K562 (cell line): ENCODE results near the gene SACM1L. TPM values are rescaled to one million over a fixed set of nuclear protein-coding genes. Genes with fewer than 3 reads are reported as not detected.

Source experiments
- ATAC-seq: fragments of 200-7000 bp; cut with Tn5 transposase; 3 replicates; pipeline ENCODE4 v1.9.1; 2020; ENCODE audit warnings: moderate library complexity
- BruUV-seq: library from RNA; stranded (reverse); fragments of 400-500 nt; replicated peaks from 2 replicates; lab custom pipeline; 2021; lab: Mats Ljungman, UMichigan
- CTCF ChIA-PET: fragments of 300-600 bp; formaldehyde crosslinking; extraction: SDS; loops from one replicate; lab custom pipeline; 2021; ENCODE audit warnings: low intra/inter-chr PET ratio; lab: Yijun Ruan, JAX
- POLR2A ChIA-PET: fragments of 300-600, 350-650 bp; sonication (Branson Sonifier 250); formaldehyde crosslinking; extraction: SDS; loops from one replicate; lab custom pipeline; 2021; ENCODE audit warnings: antibody characterized with exemption, inconsistent platforms; lab: Yijun Ruan, JAX
- DNase-seq, 4 experiments: peaks; one replicate each; pipeline versions ENCODE4 v3.0.0 to v3.0.0-alpha.2; 2011 to 2018; ENCODE audit warnings: low spot score in 3 of 4, mixed read lengths in 3 of 4; ENCODE audit errors: extremely low read depth in 1 of 4
- FAIRE-seq: peaks from 2 replicates; lab custom pipeline; 2011; peaks lifted over from hg19 to GRCh38; lab: Jason Lieb, UNC
- H2AFZ ChIP-seq: 2 replicates; pipeline ENCODE4 v1.6.0; 2011; ENCODE audit warnings: low read depth, low read length, control low read depth, inconsistent platforms
- H3K27ac ChIP-seq: fragments of 200-600 bp; 3 replicates; pipeline ENCODE4 v1.8.0; 2011; ENCODE audit warnings: low read depth, mild to moderate bottlenecking, control low read depth, inconsistent platforms, low read length, moderate library complexity, mixed read lengths; ENCODE audit errors: extremely low read depth
- H3K27me3 ChIP-seq, 2 experiments: fragments of 300-600 bp in 1 of 2; 2 replicates in 1 of 2; 3 replicates in 1 of 2; pipeline versions ENCODE4 v1.6.0 to v1.8.0; 2011; ENCODE audit warnings: inconsistent platforms in 2 of 2, low read length in 2 of 2, mild to moderate bottlenecking in 1 of 2, mixed read lengths in 1 of 2, moderate library complexity in 1 of 2; ENCODE audit not compliant: control insufficient read depth in 2 of 2, insufficient read depth in 2 of 2
- H3K36me3 ChIP-seq: fragments of 300-600 bp; 3 replicates; pipeline ENCODE4 v1.8.0; 2011; ENCODE audit warnings: mild to moderate bottlenecking, low read length, inconsistent platforms; ENCODE audit not compliant: control insufficient read depth, insufficient read depth
- H3K4me1 ChIP-seq, 2 experiments: fragments of 200-600 bp in 1 of 2; replicated peaks in 1 of 2; 2 replicates in 1 of 2; 3 replicates in 1 of 2; pipeline versions ENCODE4 v1.5.1 to v1.8.0; 2011; ENCODE audit warnings: inconsistent platforms in 2 of 2, low read length in 2 of 2, mild to moderate bottlenecking in 1 of 2, mixed read lengths in 1 of 2, moderate library complexity in 1 of 2; ENCODE audit not compliant: control insufficient read depth in 2 of 2, insufficient read depth in 2 of 2
- H3K4me2 ChIP-seq: 2 replicates; pipeline ENCODE4 v1.6.1; 2011; ENCODE audit warnings: low read length, control low read depth, inconsistent platforms, mixed read lengths; ENCODE audit not compliant: insufficient read depth
- H3K4me3 ChIP-seq: fragments of 200-600 bp; sonication (generic), shearing (Covaris generic); 2 replicates; pipeline ENCODE4 v1.5.1; 2016; ENCODE audit warnings: control low read depth, inconsistent platforms
- H3K79me2 ChIP-seq: fragments of 200-600 bp; 3 replicates; pipeline ENCODE4 v1.8.0; 2011; ENCODE audit warnings: low read length, inconsistent platforms; ENCODE audit not compliant: control insufficient read depth, insufficient read depth
- H3K9ac ChIP-seq, 2 experiments: 2 replicates each; pipeline versions ENCODE4 v1.6.0 to v1.6.1; 2011; ENCODE audit warnings: low read depth in 2 of 2, low read length in 2 of 2, control low read depth in 1 of 2, inconsistent platforms in 1 of 2, mild to moderate bottlenecking in 1 of 2, mixed read lengths in 1 of 2; ENCODE audit not compliant: insufficient read depth in 1 of 2
- H3K9me1 ChIP-seq: one replicate; pipeline ENCODE4 v1.6.0; 2011; ENCODE audit warnings: inconsistent platforms, mild to moderate bottlenecking, low read length, moderate library complexity; ENCODE audit not compliant: control insufficient read depth, insufficient read depth
- H3K9me3 ChIP-seq: replicated peaks from 2 replicates; pipeline ENCODE4 v1.5.1; 2011; ENCODE audit warnings: low read depth, low read length, inconsistent platforms; ENCODE audit not compliant: control insufficient read depth, insufficient read depth
- H4K20me1 ChIP-seq: replicated peaks from 2 replicates; pipeline ENCODE4 v1.6.1; 2011; ENCODE audit warnings: low read length, inconsistent platforms, mixed read lengths; ENCODE audit not compliant: control insufficient read depth, insufficient read depth
- ATF3 ChIP-seq, 2 experiments: fragments of 450-650 bp in 1 of 2; sonication (generic) in 1 of 2; formaldehyde crosslinking in 1 of 2; IDR thresholded peaks in 1 of 2; conservative IDR thresholded peaks in 1 of 2; 2 replicates each; pipeline versions ENCODE4 v1.6.1 to v1.8.1; 2016 to 2023; ENCODE audit warnings: mild to moderate bottlenecking in 2 of 2, moderate library complexity in 2 of 2, inconsistent platforms in 1 of 2, missing genetic modification reagents in 1 of 2
- CBFB ChIP-seq: sonication (generic); formaldehyde crosslinking; IDR thresholded peaks from 2 replicates; pipeline ENCODE4 v1.4.0; 2020; ENCODE audit warnings: mild to moderate bottlenecking, missing genetic modification reagents
- CEBPB ChIP-seq: fragments of 450-650 bp; IDR thresholded peaks from 2 replicates; pipeline ENCODE4 v1.6.1; 2016; ENCODE audit warnings: missing genetic modification characterization, missing compliant biosample characterization
- CEBPG ChIP-seq, 3 experiments: fragments of 200-800 bp in 1 of 3; sonication (Bioruptor generic) in 1 of 3; sonication (generic) in 1 of 3; formaldehyde crosslinking in 1 of 3; IDR thresholded peaks in 2 of 3; conservative IDR thresholded peaks in 1 of 3; 2 replicates each; pipeline versions ENCODE4 v1.6.1 to v1.8.0; 2016 to 2022; ENCODE audit warnings: missing compliant biosample characterization in 2 of 3, missing genetic modification characterization in 2 of 3, mild to moderate bottlenecking in 1 of 3, missing genetic modification reagents in 1 of 3
- CXXC5 ChIP-seq: fragments of 250-450 bp; sonication (Bioruptor Pico); IDR thresholded peaks from 2 replicates; pipeline ENCODE4 v1.8.0; 2022; ENCODE audit warnings: inconsistent platforms, mild to moderate bottlenecking, moderate library complexity
- FOXA1 ChIP-seq: fragments of 450-650 bp; IDR thresholded peaks from 2 replicates; pipeline ENCODE4 v1.6.1; 2016; ENCODE audit warnings: mild to moderate bottlenecking, borderline replicate concordance
- MYC ChIP-seq, 2 experiments: fragments of 250-450 bp in 1 of 2; sonication (Bioruptor Pico) in 1 of 2; IDR thresholded peaks; 2 replicates each; pipeline versions ENCODE4 v1.5.1 to v1.6.1; 2012 to 2021; ENCODE audit warnings: low read depth in 2 of 2, borderline replicate concordance in 1 of 2, improper control_type of control experiment in 1 of 2, low read length in 1 of 2, mild to moderate bottlenecking in 1 of 2, moderate library complexity in 1 of 2
- SMAD4 ChIP-seq: fragments of 250-450 bp; sonication (Bioruptor Pico); conservative IDR thresholded peaks from 2 replicates; pipeline ENCODE4 v1.8.0; 2021; ENCODE audit warnings: inconsistent platforms, mild to moderate bottlenecking, moderate library complexity
- SOX6 ChIP-seq: fragments of 450-650 bp; IDR thresholded peaks from 2 replicates; pipeline ENCODE4 v1.6.1; 2014; ENCODE audit warnings: mild to moderate bottlenecking
- ZNF124 ChIP-seq: sonication (generic); formaldehyde crosslinking; IDR thresholded peaks from 2 replicates; pipeline ENCODE4 v1.8.1; 2022; ENCODE audit warnings: missing genetic modification reagents
- ZNF445 ChIP-seq: fragments of 250-450 bp; sonication (Bioruptor Pico); IDR thresholded peaks from 2 replicates; pipeline ENCODE4 v1.4.0; 2020; ENCODE audit warnings: low read depth, mild to moderate bottlenecking, moderate library complexity
- ZNF639 ChIP-seq, 2 experiments: fragments of 200-800 bp in 1 of 2; sonication (Bioruptor generic) in 1 of 2; sonication (generic) in 1 of 2; formaldehyde crosslinking in 1 of 2; IDR thresholded peaks in 1 of 2; conservative IDR thresholded peaks in 1 of 2; 2 replicates each; pipeline versions ENCODE4 v1.5.0 to v1.6.1; 2016 to 2020; ENCODE audit warnings: missing compliant biosample characterization in 1 of 2, missing genetic modification characterization in 1 of 2, missing genetic modification reagents in 1 of 2
- WGBS: fragments of 100-300 bp; shearing (Covaris generic); methylation state at CpG from one replicate; pipeline ENCODE4 v1.1.6; 2016; ENCODE audit warnings: low coverage, mixed read lengths; ENCODE audit not compliant: insufficient coverage; ENCODE audit errors: missing lambda C conversion rate; 5-methylcytosine and 5-hydroxymethylcytosine counted together
- in situ Hi-C: fragments of 300-500 bp; cut with MboI; formaldehyde crosslinking; loops from 4 replicates; pipeline ENCODE4 v1.15.0; 2018; ENCODE audit warnings: inconsistent platforms, mixed read lengths
- intact Hi-C: fragments of 100-400 bp; cut with micrococcal nuclease; formaldehyde crosslinking; loops from 2 replicates; pipeline ENCODE4 v1.14.2; 2022
- polyA plus RNA-seq, 8 experiments: library from polyadenylated mRNA; depleted of rRNA in 4 of 8; stranded (reverse) in 5 of 8; unstranded in 3 of 8; fragments of >200 nt; fragmentation: Nextera tagmentation in 2 of 8; fragmentation: Illumina TruSeq in 1 of 8; extraction: Ambion mirVana in 2 of 8; extraction: Trizol in 1 of 8; gene quantifications; 2 replicates each; pipeline versions ENCODE4 v1.2.1 to v1.2.3, GENCODE V29; 2011 to 2014; ENCODE audit warnings: inconsistent platforms in 1 of 8, missing spikeins in 1 of 8
- total RNA-seq, 7 experiments: library from RNA; depleted of rRNA in 6 of 7; stranded (reverse); fragments of >200 nt in 6 of 7; fragmentation: Illumina TruSeq in 2 of 7; extraction: Trizol in 2 of 7; gene quantifications; 2 replicates each; pipeline versions ENCODE4 v1.2.1 to v1.2.3, GENCODE V29; 2011 to 2021; ENCODE audit warnings: low replicate concordance in 1 of 7

The SACM1L gene
- total and polyA plus RNA-seq, 9 of the 15 experiments (the other 6 are each of a cell fraction or from before 2014, with no cell fraction given), result 25.7 to 67.2 (median 40.3) TPM

- no peaks in the 10 kb centered on the region for H3K4me1 ChIP-seq
- CTCF ChIA-PET, result no interaction called here
- 0 out of 4 replicates have a peak overlapping the region, but pooled peaks of 1 of the 2 experiments have one; percentile 26 for H3K9ac ChIP-seq
- POLR2A ChIA-PET, result interaction anchor here (0.6 to 2.4 kb wide), 2 partner anchors 10 to 455 kb away, joined by 3 to 12 read pairs; no protein-coding TSS in a partner anchor
- FAIRE-seq, result no peak
- TF ChIP-seq ATF3 (IDR thresholded peaks at IDR 0.05) (peak; percentile 65), ATF3 (CRISPR knock-in tag; conservative IDR thresholded peaks at IDR 0.05) (no peak), ZNF124 (no peak), MYC (IDR thresholded peaks at IDR 0.05; ENCODE audit: low read depth, low read length) (0 out of 2 replicates have a peak, but pooled peaks have one; percentile 30), MYC (CRISPR knock-in tag; IDR thresholded peaks at IDR 0.05; ENCODE audit: borderline replicate concordance, low read depth) (no peak), SMAD4 (CRISPR knock-in tag) (0 out of 2 replicates have a peak, but pooled peaks have one; percentile 16), SOX6 (no peak), ZNF639 (CRISPR knock-in tag; conservative IDR thresholded peaks at IDR 0.05 in 1 of 2, IDR thresholded peaks at IDR 0.05 in 1 of 2) (no peak), ZNF445 (CRISPR knock-in tag) (no peak), CBFB (CRISPR knock-in tag) (no peak), CEBPG (CRISPR knock-in tag; IDR thresholded peaks at IDR 0.05) (peak; percentile 69; the same call in 1 of the 2 replicates), CEBPG (tag; conservative IDR thresholded peaks at IDR 0.05 in 1 of 2, IDR thresholded peaks at IDR 0.05 in 1 of 2) (peak; percentile 82 to 90), CXXC5 (CRISPR knock-in tag) (peak; percentile 30; the same call in 1 of the 2 replicates), CEBPB (tag) (peak; percentile 80), FOXA1 (no peak)
- WGBS, result 82% methylated on average over 5 of the region's 5 CpGs
- H3K9me1 ChIP-seq, result no peaks in the 10 kb centered on the region
- BruUV-seq, result no TSS peak
- no peak overlapping the region for H3K4me2 ChIP-seq
- intact Hi-C loops, result no loop called here
- peaks cover 61% of the 10 kb centered on the region; the same call in 1 of the 3 replicates for H3K36me3 ChIP-seq
- H2AFZ ChIP-seq, result no peak overlapping the region
- H3K27ac ChIP-seq, result no peak overlapping the region
- no peak overlapping the region for H3K4me3 ChIP-seq
- H3K9me3 ChIP-seq, result no peaks in the 10 kb centered on the region
- ATAC-seq, result peak; percentile 27; the same call in 2 of the 3 replicates
- no peaks in the 10 kb centered on the region for H4K20me1 ChIP-seq
- H3K27me3 ChIP-seq, result no peaks in the 10 kb centered on the region
- in situ Hi-C loops, result no loop called here
- H3K79me2 ChIP-seq, result no peaks in the 10 kb centered on the region
- DNase-seq, result no peak
Observed at GRCh38 chr3:45677033-45677446, 12.2 kb upstream of the SACM1L start.
